ENCODE results near the gene GNAT1. TPM values are rescaled to one million over a fixed set of nuclear protein-coding genes. Genes with fewer than 3 reads are reported as not detected.

GNAT1 gene
- total RNA-seq, 2 experiments from 2014 or later: not detected

GRCh38 chr3:50164984-50165909, 26.2 kb upstream of the GNAT1 start:
- H3K4me3 Mint-ChIP-seq: no peak overlapping the region
- H3K27me3 Mint-ChIP-seq (ENCODE audit: low read depth): no peaks in the 10 kb centered on the region
- no peaks in the 10 kb centered on the region for H3K4me1 Mint-ChIP-seq (ENCODE audit: low read depth)
- DNase-seq: no peak
- CTCF ChIA-PET: interaction anchor here (0.8 kb wide), 1 partner anchor 25 kb away, joined by 3 read pairs; no protein-coding TSS in a partner anchor
- H3K27ac Mint-ChIP-seq: no peak overlapping the region
- no peaks in the 10 kb centered on the region for H3K9me3 Mint-ChIP-seq
- intact Hi-C loops (cut with micrococcal nuclease): no loop called here
- H3K36me3 Mint-ChIP-seq (ENCODE audit: low read depth): no peaks in the 10 kb centered on the region

GRCh38 chr3:50165910-50166538, 25.4 kb upstream of the GNAT1 start:
- CTCF ChIA-PET: no interaction called here

GRCh38 chr3:50166620-50167019, 24.8 kb upstream of the GNAT1 start:
- Mint-ChIP-seq H3K4me3 (no peak overlapping the region), H3K4me1 (ENCODE audit: low read depth) (no peaks in the 10 kb centered on the region), H3K27ac (no peak overlapping the region), H3K27me3 (ENCODE audit: low read depth) (no peaks in the 10 kb centered on the region), H3K9me3 (no peaks in the 10 kb centered on the region), H3K36me3 (ENCODE audit: low read depth) (no peaks in the 10 kb centered on the region)
- no peak for DNase-seq
- CTCF ChIA-PET: no interaction called here
- intact Hi-C loops (cut with micrococcal nuclease): no loop called here

More at GRCh38 chr3:50165910-50166538, 25.4 kb upstream of the GNAT1 start:
- Mint-ChIP-seq H3K4me3 (no peak overlapping the region), H3K27ac (no peak overlapping the region), H3K27me3 (ENCODE audit: low read depth) (no peaks in the 10 kb centered on the region), H3K36me3 (ENCODE audit: low read depth) (no peaks in the 10 kb centered on the region), H3K9me3 (no peaks in the 10 kb centered on the region), H3K4me1 (ENCODE audit: low read depth) (no peaks in the 10 kb centered on the region)
- DNase-seq: no peak
- intact Hi-C loops (cut with micrococcal nuclease): no loop called here

- H3K27ac Mint-ChIP-seq: no peak overlapping the region
These were observed 24.2 kb upstream of the GNAT1 start for GRCh38 chr3:50167069-50167840.

GRCh38 chr3:50167841-50168209, 23.6 kb upstream of the GNAT1 start:
- no peak for DNase-seq

More at GRCh38 chr3:50167069-50167840, 24.2 kb upstream of the GNAT1 start:
- intact Hi-C loops (cut with micrococcal nuclease): no loop called here
- no peak for DNase-seq
- no peaks in the 10 kb centered on the region for H3K9me3 Mint-ChIP-seq
- no peaks in the 10 kb centered on the region for H3K4me1 Mint-ChIP-seq (ENCODE audit: low read depth)
- no peaks in the 10 kb centered on the region for H3K36me3 Mint-ChIP-seq (ENCODE audit: low read depth)
- no peaks in the 10 kb centered on the region for H3K27me3 Mint-ChIP-seq (ENCODE audit: low read depth)
- no peak overlapping the region for H3K4me3 Mint-ChIP-seq
- CTCF ChIA-PET: no interaction called here

GRCh38 chr3:50168388-50168787, 23.0 kb upstream of the GNAT1 start:
- no peak for DNase-seq
- Mint-ChIP-seq H3K9me3 (no peaks in the 10 kb centered on the region), H3K36me3 (ENCODE audit: low read depth) (no peaks in the 10 kb centered on the region), H3K4me1 (ENCODE audit: low read depth) (no peaks in the 10 kb centered on the region), H3K27ac (no peak overlapping the region), H3K4me3 (no peak overlapping the region), H3K27me3 (ENCODE audit: low read depth) (no peaks in the 10 kb centered on the region)
- intact Hi-C loops (cut with micrococcal nuclease): no loop called here
- CTCF ChIA-PET: interaction anchor here (0.8 kb wide), 1 partner anchor 11 kb away, joined by 3 read pairs; no protein-coding TSS in a partner anchor

More at GRCh38 chr3:50167841-50168209, 23.6 kb upstream of the GNAT1 start:
- intact Hi-C loops (cut with micrococcal nuclease): no loop called here
- H3K27ac Mint-ChIP-seq: no peak overlapping the region
- H3K9me3 Mint-ChIP-seq: no peaks in the 10 kb centered on the region
- H3K4me1 Mint-ChIP-seq (ENCODE audit: low read depth): no peaks in the 10 kb centered on the region
- CTCF ChIA-PET: no interaction called here
- no peaks in the 10 kb centered on the region for H3K36me3 Mint-ChIP-seq (ENCODE audit: low read depth)
- H3K27me3 Mint-ChIP-seq (ENCODE audit: low read depth): no peaks in the 10 kb centered on the region
- no peak overlapping the region for H3K4me3 Mint-ChIP-seq

GRCh38 chr3:50168791-50169190, 22.6 kb upstream of the GNAT1 start:
- Mint-ChIP-seq H3K4me1 (ENCODE audit: low read depth) (no peaks in the 10 kb centered on the region), H3K9me3 (no peaks in the 10 kb centered on the region), H3K36me3 (ENCODE audit: low read depth) (no peaks in the 10 kb centered on the region), H3K27me3 (ENCODE audit: low read depth) (no peaks in the 10 kb centered on the region), H3K4me3 (no peak overlapping the region), H3K27ac (no peak overlapping the region)
- DNase-seq: no peak
- CTCF ChIA-PET: interaction anchor here (0.5 to 1.1 kb wide), 3 partner anchors 10 to 106 kb away, joined by 3 to 4 read pairs (median 3); no protein-coding TSS in a partner anchor
- intact Hi-C loops (cut with micrococcal nuclease): no loop called here

GRCh38 chr3:50169232-50169832, 22.1 kb upstream of the GNAT1 start:
- Mint-ChIP-seq H3K4me1 (ENCODE audit: low read depth) (no peaks in the 10 kb centered on the region), H3K27me3 (ENCODE audit: low read depth) (no peaks in the 10 kb centered on the region), H3K4me3 (no peak overlapping the region), H3K9me3 (no peaks in the 10 kb centered on the region), H3K36me3 (ENCODE audit: low read depth) (no peaks in the 10 kb centered on the region), H3K27ac (no peak overlapping the region)
- CTCF ChIA-PET: interaction anchor here (0.5 to 1.1 kb wide), 4 partner anchors 10 to 105 kb away, joined by 3 to 6 read pairs (median 4); no protein-coding TSS in a partner anchor
- intact Hi-C loops (cut with micrococcal nuclease): no loop called here
- no peak for DNase-seq

GRCh38 chr3:50169858-50170257, 21.6 kb upstream of the GNAT1 start:
- CTCF ChIA-PET: interaction anchor here (0.6 to 1.1 kb wide), 2 partner anchors 37 to 105 kb away, joined by 3 to 6 read pairs; no protein-coding TSS in a partner anchor
- H3K9me3 Mint-ChIP-seq: no peaks in the 10 kb centered on the region
- H3K4me3 Mint-ChIP-seq: no peak overlapping the region
- intact Hi-C loops (cut with micrococcal nuclease): no loop called here
- H3K4me1 Mint-ChIP-seq (ENCODE audit: low read depth): no peaks in the 10 kb centered on the region
- no peak overlapping the region for H3K27ac Mint-ChIP-seq
- no peak for DNase-seq
- no peaks in the 10 kb centered on the region for H3K36me3 Mint-ChIP-seq (ENCODE audit: low read depth)
- no peaks in the 10 kb centered on the region for H3K27me3 Mint-ChIP-seq (ENCODE audit: low read depth)

GRCh38 chr3:50170689-50171088, 20.7 kb upstream of the GNAT1 start:
- CTCF ChIA-PET: no interaction called here
- DNase-seq: no peak
- Mint-ChIP-seq H3K9me3 (no peaks in the 10 kb centered on the region), H3K27ac (no peak overlapping the region), H3K4me1 (ENCODE audit: low read depth) (no peaks in the 10 kb centered on the region), H3K4me3 (no peak overlapping the region), H3K27me3 (ENCODE audit: low read depth) (no peaks in the 10 kb centered on the region), H3K36me3 (ENCODE audit: low read depth) (no peaks in the 10 kb centered on the region)
- intact Hi-C loops (cut with micrococcal nuclease): no loop called here

- CTCF ChIA-PET: no interaction called here
- intact Hi-C loops (cut with micrococcal nuclease): no loop called here
- no peaks in the 10 kb centered on the region for H3K36me3 Mint-ChIP-seq (ENCODE audit: low read depth)
These were observed 19.7 kb upstream of the GNAT1 start for GRCh38 chr3:50171540-50172301.

More at GRCh38 chr3:50171540-50172301, 19.7 kb upstream of the GNAT1 start:
- Mint-ChIP-seq H3K4me1 (ENCODE audit: low read depth) (no peaks in the 10 kb centered on the region), H3K27ac (no peak overlapping the region), H3K4me3 (no peak overlapping the region), H3K9me3 (no peaks in the 10 kb centered on the region), H3K27me3 (ENCODE audit: low read depth) (no peaks in the 10 kb centered on the region)
- DNase-seq: no peak
